ENCODE results near the gene DPP6.

GRCh38 chr7:154852205-154852604 lies 800.0 kb downstream of the DPP6 start:
- TF ChIP-seq CTCF (IDR thresholded peaks at IDR 0.05) (no peak), POLR2A (IDR thresholded peaks at IDR 0.05) (no peak)

Data from Peyer's patch (tissue), 4 donors.